Activated CD4-positive, alpha-beta T cell treated with anti-CD3 and anti-CD28 coated beads for 36 hours (primary cell): ENCODE measurements around the gene MARVELD3. TPM values are rescaled to one million over a fixed set of nuclear protein-coding genes. Genes with fewer than 3 reads are reported as not detected.
"Not testable (repeated sequence)": the region's sequence is repeated elsewhere in the genome, so short reads cannot be mapped to it uniquely, and the experiment has no call there.

Experiments used
- ATAC-seq: fragments of 200-7000 bp; cut with Tn5 transposase; one replicate; pipeline ENCODE4 v1.10.0; 2021; ENCODE audit warnings: mild to moderate bottlenecking, moderate library complexity
- CTCF ChIA-PET: fragments of 350-600 bp; sonication (Branson Sonifier 250); formaldehyde crosslinking; loops from one replicate; lab custom pipeline; 2021; ENCODE audit warnings: antibody characterized with exemption; lab: Charles Lee
- POLR2A ChIA-PET: fragments of 350-600 bp; sonication (Branson Sonifier 250); formaldehyde crosslinking; loops from one replicate; lab custom pipeline; 2021; ENCODE audit warnings: antibody characterized with exemption, inconsistent platforms; lab: Charles Lee
- DNase-seq: peaks from one replicate; pipeline ENCODE4 v3.0.0-alpha.2; 2020
- H3K27ac Mint-ChIP-seq: one replicate; pipeline ENCODE4 v1.8.0; 2021; ENCODE audit warnings: mixed read lengths
- H3K27me3 Mint-ChIP-seq: one replicate; pipeline ENCODE4 v1.8.0; 2021; ENCODE audit warnings: mixed read lengths
- H3K36me3 Mint-ChIP-seq: one replicate; pipeline ENCODE4 v1.8.0; 2021; ENCODE audit warnings: low read depth, mixed read lengths
- H3K4me1 Mint-ChIP-seq: one replicate; pipeline ENCODE4 v1.8.0; 2021; ENCODE audit warnings: mixed read lengths
- H3K4me3 Mint-ChIP-seq: one replicate; pipeline ENCODE4 v1.8.0; 2021; ENCODE audit warnings: mild to moderate bottlenecking, moderate library complexity, mixed read lengths
- H3K9me3 Mint-ChIP-seq: one replicate; pipeline ENCODE4 v1.8.0; 2021; ENCODE audit warnings: low read depth, mixed read lengths
- intact Hi-C, 2 experiments: fragments of 100-400 bp; cut with DNase I in 1 of 2; cut with micrococcal nuclease in 1 of 2; formaldehyde crosslinking; loops; one replicate each; pipeline versions ENCODE4 v1.14.2 to v1.15.1; 2022 to 2024; cut with DNase I, micrococcal nuclease
- total RNA-seq, 2 experiments: library from RNA; stranded (reverse); gene quantifications; one replicate each; pipeline ENCODE4 v1.2.3, GENCODE V29; 2021

The MARVELD3 gene
- total RNA-seq, 2 experiments from 2014 or later = not detected

- CTCF ChIA-PET = interaction anchor here (1.5 to 3.3 kb wide), 2 partner anchors 16 to 52 kb away, joined by 3 to 24 read pairs; no protein-coding TSS in a partner anchor
- intact Hi-C loops = no loop called here
- Mint-ChIP-seq H3K36me3 (no peaks in the 10 kb centered on the region), H3K9me3 (no peaks in the 10 kb centered on the region), H3K4me1 (no peaks in the 10 kb centered on the region), H3K27ac (no peak overlapping the region), H3K4me3 (no peak overlapping the region), H3K27me3 (peaks cover 36% of the 10 kb centered on the region)
- DNase-seq (no peak), ATAC-seq (no peak)
- POLR2A ChIA-PET = no interaction called here
Observed at GRCh38 chr16:71594000-71594646, 31.9 kb upstream of the MARVELD3 start.

- intact Hi-C loops, H3K4me1 Mint-ChIP-seq, H3K9me3 Mint-ChIP-seq, CTCF ChIA-PET, H3K4me3 Mint-ChIP-seq, H3K27ac Mint-ChIP-seq, POLR2A ChIA-PET, DNase-seq, H3K36me3 Mint-ChIP-seq, ATAC-seq: not testable (repeated sequence)
- H3K27me3 Mint-ChIP-seq = peaks cover 38% of the 10 kb centered on the region
Observed at GRCh38 chr16:71595340-71595826, 30.6 kb upstream of the MARVELD3 start.

GRCh38 chr16:71598426-71598825 lies 27.6 kb upstream of the MARVELD3 start:
- peaks cover 26% of the 10 kb centered on the region for H3K27me3 Mint-ChIP-seq
- CTCF ChIA-PET = interaction anchor here (2.9 kb wide), 1 partner anchor 13 kb away, joined by 9 read pairs; no protein-coding TSS in a partner anchor
- intact Hi-C loops, H3K4me3 Mint-ChIP-seq, DNase-seq, H3K4me1 Mint-ChIP-seq, H3K36me3 Mint-ChIP-seq, ATAC-seq, POLR2A ChIA-PET, H3K9me3 Mint-ChIP-seq, H3K27ac Mint-ChIP-seq: not testable (repeated sequence)

- Mint-ChIP-seq H3K4me1 (no peaks in the 10 kb centered on the region), H3K27me3 (peaks cover 18% of the 10 kb centered on the region), H3K9me3 (no peaks in the 10 kb centered on the region), H3K4me3 (no peak overlapping the region), H3K36me3 (no peaks in the 10 kb centered on the region), H3K27ac (no peak overlapping the region)
- ATAC-seq (no peak), DNase-seq (no peak)
- intact Hi-C loops = no loop called here
- ChIA-PET POLR2A (no interaction called here), CTCF (no interaction called here)
Observed at GRCh38 chr16:71600822-71601221, 25.2 kb upstream of the MARVELD3 start.

- POLR2A ChIA-PET = interaction anchor here (0.7 kb wide), 1 partner anchor 504 kb away, joined by 5 read pairs; no protein-coding TSS in a partner anchor
- no peak for ATAC-seq
- H3K27ac Mint-ChIP-seq = no peak overlapping the region
Observed at GRCh38 chr16:71609066-71609465, 16.9 kb upstream of the MARVELD3 start.

GRCh38 chr16:71610447-71610846 lies 15.5 kb upstream of the MARVELD3 start:
- ChIA-PET CTCF (interaction anchor here (0.6 to 4.3 kb wide), 46 partner anchors 8 to 458 kb away, joined by 3 to 57 read pairs (median 5); partner anchors contain the start of genes TAT and ZNF23), POLR2A (interaction anchor here (1.2 kb wide), 1 partner anchor 46 kb away, joined by 3 read pairs; no protein-coding TSS in a partner anchor)
- Mint-ChIP-seq H3K9me3 (no peaks in the 10 kb centered on the region), H3K36me3 (no peaks in the 10 kb centered on the region), H3K27ac (no peak overlapping the region), H3K4me1 (peaks cover 14% of the 10 kb centered on the region), H3K4me3 (no peak overlapping the region), H3K27me3 (peaks cover 11% of the 10 kb centered on the region)
- ATAC-seq (no peak), DNase-seq (no peak)
- intact Hi-C loops = loop anchor here (1.0 to 5.0 kb wide), 4 partner anchors 108 to 198 kb away; no protein-coding TSS in a partner anchor

More at GRCh38 chr16:71609066-71609465, 16.9 kb upstream of the MARVELD3 start:
- Mint-ChIP-seq H3K36me3 (no peaks in the 10 kb centered on the region), H3K4me3 (no peak overlapping the region), H3K9me3 (no peaks in the 10 kb centered on the region), H3K27me3 (peaks cover 11% of the 10 kb centered on the region), H3K4me1 (peaks cover 14% of the 10 kb centered on the region)
- intact Hi-C loops = no loop called here
- DNase-seq = no peak
- CTCF ChIA-PET = interaction anchor here (0.6 to 4.3 kb wide), 6 partner anchors 16 to 197 kb away, joined by 3 to 57 read pairs (median 4); no protein-coding TSS in a partner anchor

- intact Hi-C loops = loop anchor here (1.0 to 5.0 kb wide), 7 partner anchors 46 to 199 kb away; no protein-coding TSS in a partner anchor
- ATAC-seq = peak; percentile 84
- peaks cover 13% of the 10 kb centered on the region for H3K27me3 Mint-ChIP-seq
- DNase-seq = peak; percentile 90
- H3K36me3 Mint-ChIP-seq = no peaks in the 10 kb centered on the region
- H3K4me3 Mint-ChIP-seq = no peak overlapping the region
- peaks cover 14% of the 10 kb centered on the region for H3K4me1 Mint-ChIP-seq
- no peak overlapping the region for H3K27ac Mint-ChIP-seq
- ChIA-PET POLR2A (interaction anchor here (1.2 kb wide), 1 partner anchor 46 kb away, joined by 3 read pairs; no protein-coding TSS in a partner anchor), CTCF (interaction anchor here (0.6 to 4.3 kb wide), 66 partner anchors 9 to 1797 kb away, joined by 3 to 57 read pairs (median 4); partner anchors contain the start of genes TAT and ZNF23)
- no peaks in the 10 kb centered on the region for H3K9me3 Mint-ChIP-seq
Observed at GRCh38 chr16:71610936-71611871, 14.8 kb upstream of the MARVELD3 start.

GRCh38 chr16:71614956-71615355 lies 11.0 kb upstream of the MARVELD3 start:
- DNase-seq, H3K27ac Mint-ChIP-seq, ATAC-seq, H3K9me3 Mint-ChIP-seq, H3K4me1 Mint-ChIP-seq, POLR2A ChIA-PET, H3K36me3 Mint-ChIP-seq, H3K4me3 Mint-ChIP-seq: not testable (repeated sequence)
- intact Hi-C loops = loop anchor here in 1 of 2 experiments (5.0 kb wide), 1 partner anchor 113 kb away; no protein-coding TSS in a partner anchor
- H3K27me3 Mint-ChIP-seq = peaks cover 18% of the 10 kb centered on the region
- CTCF ChIA-PET = interaction anchor here (0.6 to 1.2 kb wide), 3 partner anchors 24 to 29 kb away, joined by 3 to 4 read pairs (median 3); no protein-coding TSS in a partner anchor

GRCh38 chr16:71618429-71618828 lies 7.6 kb upstream of the MARVELD3 start:
- Mint-ChIP-seq H3K36me3 (no peaks in the 10 kb centered on the region), H3K4me3 (no peak overlapping the region), H3K27me3 (peaks cover 14% of the 10 kb centered on the region), H3K4me1 (peaks cover 7% of the 10 kb centered on the region), H3K27ac (no peak overlapping the region), H3K9me3 (no peaks in the 10 kb centered on the region)
- POLR2A ChIA-PET = no interaction called here
- intact Hi-C loops = no loop called here
- DNase-seq (no peak), ATAC-seq (no peak)
- CTCF ChIA-PET = interaction anchor here (0.6 to 0.7 kb wide), 3 partner anchors 10 to 482 kb away, joined by 3 to 5 read pairs (median 3); no protein-coding TSS in a partner anchor

- ATAC-seq (no peak), DNase-seq (no peak)
- Mint-ChIP-seq H3K27me3 (peaks cover 18% of the 10 kb centered on the region), H3K36me3 (no peaks in the 10 kb centered on the region), H3K27ac (no peak overlapping the region), H3K4me3 (no peak overlapping the region), H3K4me1 (peaks cover 9% of the 10 kb centered on the region), H3K9me3 (no peaks in the 10 kb centered on the region)
- ChIA-PET CTCF (interaction anchor here (2.2 kb wide), 1 partner anchor 11 kb away, joined by 13 read pairs; no protein-coding TSS in a partner anchor), POLR2A (no interaction called here)
- intact Hi-C loops = no loop called here
Observed at GRCh38 chr16:71622088-71622487, 3.9 kb upstream of the MARVELD3 start.
